ENCODE measurements around the gene PRR15L.
"Not testable (repeated sequence)": the region's sequence is repeated elsewhere in the genome, so short reads cannot be mapped to it uniquely, and the experiment has no call there.

The PRR15L gene

DNA sequence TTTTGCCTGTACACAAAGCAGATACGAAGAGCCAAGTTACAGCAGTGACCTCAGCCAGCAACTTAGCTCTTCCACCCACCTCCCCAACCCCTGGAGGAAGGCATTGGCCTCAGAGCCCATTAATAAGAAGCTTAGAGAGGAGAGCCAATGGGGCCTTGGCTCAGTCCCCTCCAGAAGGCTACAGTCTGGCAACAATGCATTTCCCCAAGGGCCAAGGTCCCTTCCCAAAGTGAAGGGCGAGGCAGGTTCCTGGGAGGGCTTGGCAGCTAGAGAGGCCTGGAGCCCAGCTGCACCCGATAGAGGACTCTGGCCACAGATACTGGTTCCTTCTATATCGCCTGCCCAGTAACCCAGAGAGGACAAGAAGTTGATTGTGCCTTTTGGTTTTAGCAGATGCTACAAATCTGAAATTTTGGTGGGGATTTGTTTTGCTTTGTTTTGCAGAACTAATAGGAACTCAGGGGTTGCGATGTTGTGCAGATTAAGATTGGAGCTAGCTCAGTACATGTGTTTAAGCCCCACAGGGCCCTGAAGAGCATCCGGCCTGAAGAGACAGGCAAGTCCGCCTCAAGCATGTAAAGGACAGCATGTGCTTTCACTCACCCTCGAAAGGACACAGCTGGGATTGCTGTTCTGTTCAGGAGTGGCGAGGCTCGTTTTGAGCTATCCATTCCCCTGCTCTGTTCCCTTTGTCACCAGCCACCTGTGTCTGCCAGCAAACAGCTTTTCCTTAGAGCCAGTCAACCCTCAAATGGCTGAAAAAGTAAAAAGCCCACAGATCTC lies 28.3 kb downstream of the PRR15L start:
- no peak for DNase-seq

DNA sequence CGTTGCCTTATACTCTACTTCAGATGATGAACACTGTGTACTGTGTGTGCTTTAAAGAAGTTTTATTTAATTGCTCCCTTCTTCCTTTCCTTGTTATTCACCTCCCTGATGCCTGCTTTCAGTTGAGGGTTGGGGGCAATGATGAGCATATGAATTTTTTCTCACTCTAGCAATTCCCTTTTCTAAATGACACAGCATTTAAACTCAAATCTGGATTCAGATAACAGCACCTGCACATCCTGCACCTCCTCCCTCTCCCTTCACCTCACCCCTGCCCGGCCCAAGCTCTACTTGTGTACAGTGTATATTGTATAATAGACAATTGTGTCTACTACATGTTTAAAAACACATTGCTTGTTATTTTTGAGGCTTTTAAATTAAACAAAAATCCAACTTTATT lies 29.3 kb downstream of the PRR15L start:
- DNase-seq: no peak

- DNase-seq: no peak
Observed at GRCh38 chr17:47927821-47928400, 29.8 kb downstream of the PRR15L start.

GRCh38 chr17:47925678-47925988 lies 32.0 kb downstream of the PRR15L start:
- DNase-seq: no peak

DNA sequence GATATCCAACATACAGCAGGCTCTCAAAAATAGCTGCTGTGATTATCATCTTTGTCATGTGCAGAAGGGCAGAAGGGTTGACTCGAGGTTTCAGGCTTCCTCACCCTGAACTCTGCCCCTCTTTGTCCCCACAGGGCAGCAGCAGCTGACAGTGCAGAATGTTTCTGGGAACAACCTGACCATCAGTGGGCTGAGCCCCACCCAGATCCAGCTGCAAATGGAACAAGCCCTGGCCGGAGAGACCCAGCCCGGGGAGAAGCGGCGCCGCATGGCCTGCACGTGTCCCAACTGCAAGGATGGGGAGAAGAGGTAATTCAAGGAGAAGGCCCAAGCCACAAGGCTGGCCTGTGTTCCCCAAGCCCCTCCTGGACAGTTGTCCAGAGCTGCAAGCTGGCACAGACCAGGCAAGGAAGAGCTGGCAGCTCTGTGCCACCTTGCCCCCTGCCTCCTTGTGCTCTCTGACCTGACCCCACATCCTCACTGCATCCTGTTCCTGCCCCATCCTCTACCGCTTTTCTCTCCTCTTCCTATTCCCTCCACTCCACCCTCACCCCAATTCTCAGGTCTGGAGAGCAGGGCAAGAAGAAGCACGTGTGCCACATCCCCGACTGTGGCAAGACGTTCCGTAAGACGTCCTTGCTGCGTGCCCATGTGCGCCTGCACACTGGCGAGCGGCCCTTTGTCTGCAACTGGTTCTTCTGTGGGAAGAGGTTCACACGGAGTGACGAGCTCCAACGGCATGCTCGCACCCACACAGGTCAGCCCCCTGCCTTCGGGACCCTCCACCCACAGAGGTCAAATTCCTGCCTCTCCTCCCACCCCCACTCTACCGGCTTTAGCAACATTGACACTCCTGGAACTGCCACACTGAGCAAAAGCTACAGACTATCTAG lies 32.7 kb downstream of the PRR15L start:
- DNase-seq: no peak

- not testable (repeated sequence) for DNase-seq
Observed at GRCh38 chr17:47919889-47920288, 37.8 kb downstream of the PRR15L start.

- no peak for DNase-seq
Observed at GRCh38 chr17:47918991-47919390, 38.7 kb downstream of the PRR15L start.

DNA sequence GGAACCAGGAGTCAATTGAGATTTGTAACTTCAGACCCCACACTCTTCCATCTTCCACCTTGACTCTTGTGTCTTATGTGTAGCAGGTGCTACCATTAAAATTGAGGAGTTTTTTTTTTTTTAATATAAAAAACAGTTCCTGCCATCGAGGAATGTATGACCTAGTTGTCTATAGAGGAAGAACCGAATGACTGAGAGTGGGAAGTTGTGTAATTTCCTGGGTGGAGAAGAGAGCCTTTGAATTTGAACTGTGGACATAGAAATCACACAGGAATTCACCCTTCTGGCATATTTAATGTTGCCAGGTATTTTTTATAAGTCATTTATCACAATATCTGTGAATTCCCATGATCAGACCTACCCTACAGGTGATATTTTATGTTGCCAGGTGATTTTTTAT lies 39.7 kb downstream of the PRR15L start:
- DNase-seq: no peak

DNA sequence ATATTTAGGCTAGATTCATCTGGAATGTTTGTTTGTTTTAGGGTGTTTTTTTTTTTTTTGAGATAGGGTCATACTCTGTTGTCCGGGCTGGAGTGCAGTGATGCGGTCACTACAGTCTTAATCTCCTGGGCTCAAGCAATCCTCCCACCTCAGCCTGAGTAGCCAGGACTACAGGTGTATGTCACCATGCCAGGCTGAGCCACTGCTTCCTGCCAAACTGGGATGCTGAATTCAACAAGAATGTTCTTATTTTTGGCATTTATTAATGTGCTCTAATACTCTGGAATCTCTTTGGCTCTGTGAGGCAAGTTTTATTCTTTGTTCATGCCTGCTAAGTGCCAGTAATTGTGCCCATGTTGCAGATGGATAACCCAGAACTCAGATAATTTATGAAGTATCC lies 40.1 kb downstream of the PRR15L start:
- no peak for DNase-seq

DNA sequence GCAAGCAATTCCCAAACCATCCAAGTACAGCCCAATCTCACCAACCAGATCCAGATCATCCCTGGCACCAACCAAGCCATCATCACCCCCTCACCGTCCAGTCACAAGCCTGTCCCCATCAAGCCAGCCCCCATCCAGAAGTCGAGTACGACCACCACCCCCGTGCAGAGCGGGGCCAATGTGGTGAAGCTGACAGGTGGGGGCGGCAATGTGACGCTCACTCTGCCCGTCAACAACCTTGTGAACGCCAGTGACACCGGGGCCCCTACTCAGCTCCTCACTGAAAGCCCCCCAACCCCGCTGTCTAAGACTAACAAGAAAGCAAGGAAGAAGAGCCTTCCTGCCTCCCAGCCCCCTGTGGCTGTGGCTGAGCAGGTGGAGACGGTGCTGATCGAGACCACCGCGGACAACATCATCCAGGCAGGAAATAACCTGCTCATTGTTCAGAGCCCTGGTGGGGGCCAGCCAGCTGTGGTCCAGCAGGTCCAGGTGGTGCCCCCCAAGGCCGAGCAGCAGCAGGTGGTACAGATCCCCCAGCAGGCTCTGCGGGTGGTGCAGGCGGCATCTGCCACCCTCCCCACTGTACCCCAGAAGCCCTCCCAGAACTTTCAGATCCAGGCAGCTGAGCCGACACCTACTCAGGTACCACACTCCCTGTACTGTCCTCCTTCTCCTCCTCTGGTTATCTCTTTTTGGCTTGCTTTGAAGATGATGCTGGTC lies 41.0 kb downstream of the PRR15L start:
- DNase-seq: no peak

DNA sequence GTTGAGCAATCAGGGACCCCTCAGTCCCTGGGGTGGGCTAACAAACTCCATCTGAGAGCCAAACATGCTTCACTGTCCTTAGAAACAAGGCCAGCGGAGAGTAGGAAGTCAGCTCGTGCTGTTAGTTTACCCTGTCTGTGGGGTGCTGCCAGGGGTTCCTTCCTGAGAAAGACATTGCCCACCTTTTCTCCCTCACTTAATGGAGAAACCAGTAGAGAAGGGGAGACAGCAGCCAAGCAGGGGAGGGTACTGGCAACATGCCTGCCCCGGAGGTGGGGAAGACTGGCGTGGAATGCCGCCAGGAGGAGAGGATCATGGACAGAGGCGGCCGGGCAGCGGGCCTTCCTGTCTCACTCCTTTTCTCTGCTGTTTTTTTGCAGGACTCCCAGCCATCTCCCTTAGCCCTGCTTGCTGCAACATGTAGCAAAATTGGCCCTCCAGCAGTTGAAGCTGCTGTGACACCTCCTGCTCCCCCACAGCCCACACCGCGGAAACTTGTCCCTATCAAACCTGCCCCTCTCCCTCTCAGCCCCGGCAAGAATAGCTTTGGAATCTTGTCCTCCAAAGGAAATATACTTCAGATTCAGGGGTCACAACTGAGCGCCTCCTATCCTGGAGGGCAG lies 41.8 kb downstream of the PRR15L start:
- DNase-seq: no peak

DNA sequence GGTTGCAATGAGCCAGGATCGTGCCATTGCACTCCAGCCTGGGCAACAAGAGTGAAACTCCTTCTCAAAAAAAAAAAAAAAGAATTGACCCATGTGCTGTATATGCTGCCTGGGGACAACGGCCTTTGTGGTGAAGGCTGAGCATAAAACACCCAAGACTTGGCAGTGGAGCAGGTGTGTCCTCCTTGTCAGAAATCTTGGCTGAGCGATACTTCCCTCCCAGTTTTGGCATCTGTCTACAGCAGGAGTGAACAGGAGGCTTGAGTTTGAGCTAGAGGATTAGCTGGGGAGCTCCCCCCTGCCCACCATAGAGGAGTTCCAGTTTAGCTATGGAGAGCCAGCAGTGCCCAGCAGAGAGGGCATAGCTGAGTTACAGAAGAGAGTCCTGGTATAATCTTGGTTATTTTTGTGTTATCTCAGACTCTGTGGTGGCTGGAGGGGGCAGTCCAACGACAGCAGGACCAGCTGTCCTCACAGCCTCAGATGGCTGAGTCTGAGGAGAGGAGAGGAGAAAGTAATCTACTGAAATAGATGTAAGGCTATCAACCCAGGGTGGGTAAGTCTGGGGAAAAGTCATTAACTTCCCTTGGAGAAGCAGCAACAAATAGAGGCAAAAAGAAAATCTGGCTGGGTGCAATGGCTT lies 43.3 kb downstream of the PRR15L start:
- DNase-seq: no peak

DNA sequence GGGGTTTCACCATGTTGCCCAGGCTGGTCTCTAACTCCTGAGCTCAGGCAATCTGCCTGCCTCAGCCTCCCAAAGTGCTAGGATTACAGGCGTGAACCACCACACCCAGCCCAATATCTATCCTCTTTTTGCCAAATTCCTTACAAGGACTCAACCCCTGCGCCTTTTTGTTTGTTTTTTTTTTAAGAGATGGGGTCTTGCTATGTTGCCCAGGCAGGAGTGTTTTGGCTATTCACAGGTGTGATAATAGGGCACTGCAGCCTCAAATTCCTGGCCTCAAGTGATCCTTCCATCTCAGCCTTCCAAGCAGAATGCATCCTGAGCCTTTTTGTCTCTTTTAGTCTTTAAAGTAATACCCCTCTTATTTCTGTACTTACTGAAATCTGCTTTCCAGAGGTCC lies 44.6 kb downstream of the PRR15L start:
- no peak for DNase-seq

- DNase-seq: no peak
Observed at GRCh38 chr17:47907932-47908562, 49.6 kb downstream of the PRR15L start.

GRCh38 chr17:47906443-47906842 lies 51.2 kb downstream of the PRR15L start:
- no peak for DNase-seq

DNA sequence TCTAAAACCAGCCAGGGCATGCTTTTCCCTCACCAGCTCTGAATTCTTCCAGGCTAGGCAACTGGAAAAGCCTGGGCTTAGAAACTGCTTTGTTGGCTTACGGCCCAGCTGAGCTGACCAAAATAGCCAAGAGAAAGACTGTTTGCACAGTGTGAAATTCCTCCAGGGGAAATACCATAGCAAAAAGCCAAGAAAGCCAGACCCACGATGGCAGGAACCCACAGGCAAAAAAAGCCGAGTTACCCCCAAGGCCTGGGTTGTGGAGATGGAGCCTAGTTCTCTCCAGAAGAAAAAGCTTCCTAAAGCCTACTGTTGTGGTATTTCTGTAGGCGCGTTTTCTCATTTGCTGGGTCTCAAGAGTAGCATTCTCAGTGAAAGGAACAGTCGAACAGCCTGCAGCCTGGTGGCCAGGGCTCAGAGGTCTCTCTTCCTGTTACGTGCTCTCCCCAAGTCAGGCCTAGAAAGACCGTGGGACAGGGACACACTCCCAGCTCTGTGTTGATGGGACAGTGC lies 52.4 kb downstream of the PRR15L start:
- no peak for DNase-seq

- no peak for DNase-seq
Observed at GRCh38 chr17:47902039-47902744, 55.5 kb downstream of the PRR15L start.
